ENCODE measurements around the gene TCOF1. TPM values are rescaled to one million over a fixed set of nuclear protein-coding genes. Genes with fewer than 3 reads are reported as not detected.

Gene TCOF1
- total RNA-seq, 2 donors from 2014 or later, result 28.9 to 58.3 TPM

- intact Hi-C loops (cut with DNase I), result no loop called here
- H3K27me3 ChIP-seq (replicated peaks; ENCODE audit: insufficient read depth), result no peaks in the 10 kb centered on the region
- TF ChIP-seq POLR2AphosphoS5 (IDR thresholded peaks at IDR 0.05), result no peak
- no peak for TF ChIP-seq CTCF (IDR thresholded peaks at IDR 0.05)
- no peak for TF ChIP-seq POLR2A (IDR thresholded peaks at IDR 0.05)
- no peaks in the 10 kb centered on the region for H3K9me3 ChIP-seq
- no peaks in the 10 kb centered on the region for H3K4me1 ChIP-seq (replicated peaks)
- DNase-seq (ENCODE audit: low spot score), result no peak
- H3K36me3 ChIP-seq, result no peaks in the 10 kb centered on the region
- no peak overlapping the region for H3K4me3 ChIP-seq
- no peak overlapping the region for H3K27ac ChIP-seq
These were observed 35.3 kb upstream of the TCOF1 start for GRCh38 chr5:150322202-150322601.

- Histone ChIP-seq H3K4me3 (no peak overlapping the region), H3K27ac (no peak overlapping the region), H3K4me1 (replicated peaks) (no peaks in the 10 kb centered on the region), H3K36me3 (no peaks in the 10 kb centered on the region), H3K27me3 (replicated peaks; ENCODE audit: insufficient read depth) (no peaks in the 10 kb centered on the region), H3K9me3 (no peaks in the 10 kb centered on the region)
- intact Hi-C loops (cut with DNase I), result no loop called here
- DNase-seq (ENCODE audit: low spot score), result no peak
- no peak for TF ChIP-seq POLR2A (IDR thresholded peaks at IDR 0.05)
- TF ChIP-seq POLR2AphosphoS5 (IDR thresholded peaks at IDR 0.05), result no peak
- TF ChIP-seq CTCF (IDR thresholded peaks at IDR 0.05), result no peak
- WGBS, result 93% methylated on average over 6 of the region's 6 CpGs
These were observed 34.4 kb upstream of the TCOF1 start for GRCh38 chr5:150323092-150323491.

- Histone ChIP-seq H3K4me1 (replicated peaks) (no peaks in the 10 kb centered on the region), H3K9me3 (no peaks in the 10 kb centered on the region), H3K27me3 (replicated peaks; ENCODE audit: insufficient read depth) (no peaks in the 10 kb centered on the region), H3K4me3 (no peak overlapping the region), H3K36me3 (no peaks in the 10 kb centered on the region), H3K27ac (no peak overlapping the region)
- no peak for DNase-seq (ENCODE audit: low spot score)
- intact Hi-C loops (cut with DNase I), result no loop called here
- TF ChIP-seq CTCF (IDR thresholded peaks at IDR 0.05), result no peak
- TF ChIP-seq POLR2AphosphoS5 (IDR thresholded peaks at IDR 0.05), result no peak
- 72% methylated on average over 8 of the region's 8 CpGs for WGBS
These were observed 33.7 kb upstream of the TCOF1 start for GRCh38 chr5:150323819-150324218.

GRCh38 chr5:150325426-150325825, 32.1 kb upstream of the TCOF1 start:
- intact Hi-C loops (cut with DNase I), result no loop called here
- 84% methylated on average over 4 of the region's 4 CpGs for WGBS
- DNase-seq (ENCODE audit: low spot score), result no peak
- Histone ChIP-seq H3K9me3 (no peaks in the 10 kb centered on the region), H3K27me3 (replicated peaks; ENCODE audit: insufficient read depth) (no peaks in the 10 kb centered on the region), H3K4me3 (no peak overlapping the region), H3K27ac (no peak overlapping the region), H3K36me3 (no peaks in the 10 kb centered on the region), H3K4me1 (replicated peaks) (no peaks in the 10 kb centered on the region)
- TF ChIP-seq POLR2A (IDR thresholded peaks at IDR 0.05) (no peak), POLR2AphosphoS5 (IDR thresholded peaks at IDR 0.05) (no peak), CTCF (IDR thresholded peaks at IDR 0.05) (no peak)

GRCh38 chr5:150326707-150327106, 30.8 kb upstream of the TCOF1 start:
- intact Hi-C loops (cut with DNase I), result no loop called here
- Histone ChIP-seq H3K36me3 (no peaks in the 10 kb centered on the region), H3K27me3 (replicated peaks; ENCODE audit: insufficient read depth) (no peaks in the 10 kb centered on the region), H3K4me3 (no peak overlapping the region), H3K9me3 (no peaks in the 10 kb centered on the region), H3K27ac (no peak overlapping the region), H3K4me1 (replicated peaks) (no peaks in the 10 kb centered on the region)
- WGBS, result 36% methylated on average over 2 of the region's 2 CpGs
- no peak for TF ChIP-seq POLR2AphosphoS5 (IDR thresholded peaks at IDR 0.05)
- no peak for TF ChIP-seq CTCF (IDR thresholded peaks at IDR 0.05)
- no peak for TF ChIP-seq POLR2A (IDR thresholded peaks at IDR 0.05)
- no peak for DNase-seq (ENCODE audit: low spot score)

All from prostate gland (tissue), 2 donors.